ENCODE results near the gene SAXO1.

DNA sequence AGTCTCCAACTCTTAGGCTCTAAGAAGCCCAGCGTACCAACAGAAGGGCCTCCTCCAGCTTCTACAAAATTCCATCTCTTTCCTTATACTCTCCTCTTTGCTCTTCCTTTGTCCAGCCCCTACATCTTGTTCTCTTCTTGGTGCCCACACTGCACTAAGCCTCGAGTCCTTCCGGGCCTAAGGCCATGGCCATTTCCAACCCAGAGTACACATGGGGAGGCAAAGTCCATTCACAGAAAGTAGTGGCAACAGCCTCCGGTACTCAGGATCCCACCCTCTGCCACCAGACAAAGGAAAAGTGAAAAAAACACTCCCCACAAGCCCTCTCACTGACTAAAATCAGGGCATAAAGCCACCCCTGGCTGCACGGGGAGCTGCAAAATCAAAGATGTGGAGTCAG, 60.3 kb downstream of the SAXO1 start:
- TF ChIP-seq USF2 (CRISPR knock-in tag; IDR thresholded peaks at IDR 0.05) = no peak
- no peak for TF ChIP-seq CTCF (IDR thresholded peaks at IDR 0.05)
- no peak for TF ChIP-seq OVOL2 (CRISPR knock-in tag; IDR thresholded peaks at IDR 0.05; ENCODE audit: borderline replicate concordance)
- no peak for TF ChIP-seq ZNF423 (CRISPR knock-in tag; IDR thresholded peaks at IDR 0.05)
- TF ChIP-seq ATF3 (CRISPR knock-in tag; conservative IDR thresholded peaks at IDR 0.05) = no peak
- no peak for TF ChIP-seq ZBTB43 (CRISPR knock-in tag; IDR thresholded peaks at IDR 0.05)
